Neural cell (in vitro differentiated cells): ENCODE measurements around the gene PCDHGC4. TPM values are rescaled to one million over a fixed set of nuclear protein-coding genes. Genes with fewer than 3 reads are reported as not detected.
A peak's percentile ranks its signal among the peaks of the same experiment; 100 is the strongest.

ENCODE experiments used
- H2AFZ ChIP-seq: fragments of 200-600, 300-800 bp; sonication (generic), shearing (Covaris generic); 2 replicates; pipeline ENCODE4 v1.6.0; 2014; ENCODE audit warnings: low read depth, mild to moderate bottlenecking, antibody characterized with exemption, low read length, moderate library complexity
- H3F3A ChIP-seq: fragments of 200-600 bp; shearing (Covaris generic); 2 replicates; pipeline ENCODE4 v1.6.1; 2016; ENCODE audit warnings: mild to moderate bottlenecking, moderate library complexity, mixed read lengths, antibody characterized with exemption, low read length; ENCODE audit not compliant: insufficient read depth, poor library complexity, severe bottlenecking
- H3K27ac ChIP-seq: fragments of 200-600, 300-800 bp; sonication (generic), shearing (Covaris generic); 2 replicates; pipeline ENCODE4 v1.5.1; 2014; ENCODE audit warnings: mild to moderate bottlenecking, low read length, moderate library complexity
- H3K27me3 ChIP-seq: fragments of 300-800, 200-600 bp; sonication (generic), shearing (Covaris generic); 2 replicates; pipeline ENCODE4 v1.6.0; 2014; ENCODE audit warnings: mild to moderate bottlenecking, low read depth, low read length, moderate library complexity; ENCODE audit not compliant: insufficient read depth
- H3K36me3 ChIP-seq: fragments of 300-800, 200-600 bp; sonication (generic), shearing (Covaris generic); 2 replicates; pipeline ENCODE4 v1.5.1; 2014; ENCODE audit warnings: mild to moderate bottlenecking, antibody characterized with exemption, low read length, moderate library complexity; ENCODE audit not compliant: insufficient read depth
- H3K4me2 ChIP-seq: fragments of 300-800, 200-600 bp; sonication (generic), shearing (Covaris generic); 2 replicates; pipeline ENCODE4 v1.6.0; 2014; ENCODE audit warnings: mild to moderate bottlenecking, low read length
- H3K4me3 ChIP-seq: fragments of 300-800, 200-600 bp; sonication (generic), shearing (Covaris generic); 2 replicates; pipeline ENCODE4 v1.5.1; 2014; ENCODE audit warnings: mild to moderate bottlenecking, low read length, moderate library complexity
- H3K79me2 ChIP-seq: fragments of 200-600 bp; shearing (Covaris generic); replicated peaks from 2 replicates; pipeline ENCODE4 v1.6.0; 2014; ENCODE audit warnings: mild to moderate bottlenecking, low read length, moderate library complexity; ENCODE audit not compliant: insufficient read depth
- H3K9ac ChIP-seq: fragments of 300-800, 200-600 bp; sonication (generic), shearing (Covaris generic); 2 replicates; pipeline ENCODE4 v1.6.1; 2016; ENCODE audit warnings: mild to moderate bottlenecking, low read length, mixed read lengths
- H3K9me2 ChIP-seq: fragments of 200-600 bp; shearing (Covaris generic); 2 replicates; pipeline ENCODE4 v1.6.1; 2016; ENCODE audit warnings: mild to moderate bottlenecking, low read length, mixed read lengths; ENCODE audit not compliant: insufficient read depth
- H3K9me3 ChIP-seq: fragments of 200-600, 300-800 bp; sonication (generic), shearing (Covaris generic); 2 replicates; pipeline ENCODE4 v1.6.1; 2016; ENCODE audit warnings: mild to moderate bottlenecking, mixed run types, low read length, moderate library complexity, mixed read lengths
- H4K20me1 ChIP-seq: fragments of 200-600 bp; shearing (Covaris generic); 2 replicates; pipeline ENCODE4 v1.6.1; 2016; ENCODE audit warnings: mild to moderate bottlenecking, mixed run types; ENCODE audit not compliant: insufficient read depth
- CTCF ChIP-seq: fragments of 450-650 bp; IDR thresholded peaks from 2 replicates; pipeline ENCODE4 v1.5.1; 2014; ENCODE audit warnings: antibody characterized with exemption, mild to moderate bottlenecking, moderate library complexity; ENCODE audit not compliant: poor library complexity, severe bottlenecking
- EP300 ChIP-seq: fragments of 450-650 bp; conservative IDR thresholded peaks from 2 replicates; pipeline ENCODE4 v1.6.1; 2014; ENCODE audit warnings: antibody characterized with exemption, mild to moderate bottlenecking, moderate library complexity; ENCODE audit not compliant: poor library complexity, severe bottlenecking
- EZH2 ChIP-seq: fragments of 200-600, 300-800 bp; shearing (Covaris generic), sonication (generic); IDR thresholded peaks from 2 replicates; pipeline ENCODE4 v1.6.1; 2014; ENCODE audit warnings: antibody characterized with exemption, low read length, borderline replicate concordance, mild to moderate bottlenecking; ENCODE audit not compliant: insufficient read depth, poor library complexity, severe bottlenecking
- MXI1 ChIP-seq: fragments of 450-650 bp; conservative IDR thresholded peaks from 2 replicates; pipeline ENCODE4 v1.6.1; 2014; ENCODE audit warnings: antibody characterized with exemption, mild to moderate bottlenecking; ENCODE audit not compliant: poor library complexity, severe bottlenecking
- POLR2AphosphoS5 ChIP-seq: IDR thresholded peaks from 2 replicates; pipeline ENCODE4 v1.6.1; 2012
- RAD21 ChIP-seq: fragments of 450-650 bp; conservative IDR thresholded peaks from 2 replicates; pipeline ENCODE4 v1.6.1; 2014; ENCODE audit warnings: antibody characterized with exemption, mild to moderate bottlenecking, moderate library complexity
- REST ChIP-seq: IDR thresholded peaks from 2 replicates; pipeline ENCODE4 v1.6.1; 2012; ENCODE audit warnings: borderline replicate concordance
- SMC3 ChIP-seq: fragments of 450-650 bp; conservative IDR thresholded peaks from 2 replicates; pipeline ENCODE4 v1.6.1; 2014; ENCODE audit warnings: antibody characterized with exemption, mild to moderate bottlenecking, moderate library complexity; ENCODE audit not compliant: poor library complexity
- TAF1 ChIP-seq: IDR thresholded peaks from 2 replicates; pipeline ENCODE4 v1.6.1; 2012; ENCODE audit warnings: low read depth
- polyA plus RNA-seq: library from polyadenylated mRNA; depleted of rRNA; stranded (reverse); fragments of >200 nt; gene quantifications from 2 replicates; pipeline ENCODE4 v1.2.3, GENCODE V29; 2014

PCDHGC4 gene
- polyA plus RNA-seq, 1 donor from 2014 or later: 4.3 TPM

GRCh38 chr5:141514330-141515133, 29.7 kb downstream of the PCDHGC4 start:
- H3F3A ChIP-seq: peaks cover 3% of the 10 kb centered on the region
- peaks cover 10% of the 10 kb centered on the region for H3K36me3 ChIP-seq
- no peaks in the 10 kb centered on the region for H3K27me3 ChIP-seq
- peak overlapping the region; percentile 90 for H3K27ac ChIP-seq
- H3K9ac ChIP-seq: peak overlapping the region; percentile 77
- H3K79me2 ChIP-seq: no peaks in the 10 kb centered on the region
- no peaks in the 10 kb centered on the region for H4K20me1 ChIP-seq
- TF ChIP-seq MXI1 (no peak), SMC3 (no peak), REST (no peak), RAD21 (no peak), CTCF (no peak), TAF1 (no peak), POLR2AphosphoS5 (no peak), EP300 (no peak)
- H3K9me2 ChIP-seq: no peaks in the 10 kb centered on the region
- H3K4me2 ChIP-seq: peak overlapping the region; percentile 67
- no peak overlapping the region for H2AFZ ChIP-seq
- H3K9me3 ChIP-seq: no peaks in the 10 kb centered on the region
- H3K4me3 ChIP-seq: peak overlapping the region; percentile 67

GRCh38 chr5:141515141-141515540, 30.3 kb downstream of the PCDHGC4 start:
- H3K27ac ChIP-seq: no peak overlapping the region
- no peak overlapping the region for H3K4me3 ChIP-seq
- peak overlapping the region; percentile 77 for H3K9ac ChIP-seq
- peaks cover 10% of the 10 kb centered on the region for H3K36me3 ChIP-seq
- no peaks in the 10 kb centered on the region for H3K9me2 ChIP-seq
- H4K20me1 ChIP-seq: no peaks in the 10 kb centered on the region
- no peak for TF ChIP-seq POLR2AphosphoS5
- TF ChIP-seq TAF1: no peak
- TF ChIP-seq SMC3: no peak
- TF ChIP-seq RAD21: no peak
- TF ChIP-seq REST: no peak
- TF ChIP-seq MXI1: no peak
- TF ChIP-seq CTCF: no peak
- no peak for TF ChIP-seq EP300
- TF ChIP-seq EZH2: no peak
- no peaks in the 10 kb centered on the region for H3K79me2 ChIP-seq
- no peaks in the 10 kb centered on the region for H3K27me3 ChIP-seq
- no peak overlapping the region for H3K4me2 ChIP-seq
- no peaks in the 10 kb centered on the region for H3K9me3 ChIP-seq
- peaks cover 3% of the 10 kb centered on the region for H3F3A ChIP-seq
- H2AFZ ChIP-seq: no peak overlapping the region
